K562 (cell line): ENCODE data around the gene WDR47. TPM values are rescaled to one million over a fixed set of nuclear protein-coding genes. Genes with fewer than 3 reads are reported as not detected.
A peak's percentile ranks its signal among the peaks of the same experiment; 100 is the strongest.

ENCODE experiments used
- BMI1 ChIP-seq: fragments of 150-350 bp; IDR thresholded peaks from 2 replicates; pipeline ENCODE4 v1.6.1; 2014; ENCODE audit warnings: low read length
- HNRNPH1 ChIP-seq: fragments of 200-400 bp; formaldehyde crosslinking; optimal IDR thresholded peaks from 2 replicates; pipeline ENCODE3; 2017; ENCODE audit warnings: low read depth, mild to moderate bottlenecking, low read length, moderate library complexity
- NR2C2 ChIP-seq, 2 experiments: fragments of 200-800 bp in 1 of 2; sonication (Bioruptor generic) in 1 of 2; sonication (generic) in 1 of 2; formaldehyde crosslinking in 1 of 2; IDR thresholded peaks; 2 replicates each; pipeline versions ENCODE4 v1.6.1 to v1.8.0; 2016 to 2022; ENCODE audit warnings: mild to moderate bottlenecking in 1 of 2, missing compliant biosample characterization in 1 of 2, missing genetic modification characterization in 1 of 2, missing genetic modification reagents in 1 of 2
- RNF2 ChIP-seq: sonication (generic); IDR thresholded peaks from 2 replicates; pipeline ENCODE4 v1.6.1; 2016
- SMARCA5 ChIP-seq: fragments of 450-650 bp; IDR thresholded peaks from 2 replicates; pipeline ENCODE4 v1.6.1; 2016
- ZBTB49 ChIP-seq: sonication (generic); formaldehyde crosslinking; IDR thresholded peaks from 2 replicates; pipeline ENCODE4 v1.8.0; 2022; ENCODE audit warnings: missing genetic modification reagents, mild to moderate bottlenecking, borderline replicate concordance
- ZMIZ1 ChIP-seq, 2 experiments: fragments of 150-350 bp in 1 of 2; IDR thresholded peaks; 2 replicates each; pipeline ENCODE4 v1.6.1; 2012 to 2016; ENCODE audit warnings: low read depth in 2 of 2, low read length in 2 of 2, mild to moderate bottlenecking in 1 of 2, moderate library complexity in 1 of 2
- ZNF445 ChIP-seq: fragments of 250-450 bp; sonication (Bioruptor Pico); IDR thresholded peaks from 2 replicates; pipeline ENCODE4 v1.4.0; 2020; ENCODE audit warnings: low read depth, mild to moderate bottlenecking, moderate library complexity
- polyA plus RNA-seq, 8 experiments: library from polyadenylated mRNA; depleted of rRNA in 4 of 8; stranded (reverse) in 5 of 8; unstranded in 3 of 8; fragments of >200 nt; fragmentation: Nextera tagmentation in 2 of 8; fragmentation: Illumina TruSeq in 1 of 8; extraction: Ambion mirVana in 2 of 8; extraction: Trizol in 1 of 8; gene quantifications; 2 replicates each; pipeline versions ENCODE4 v1.2.1 to v1.2.3, GENCODE V29; 2011 to 2014; ENCODE audit warnings: inconsistent platforms in 1 of 8, missing spikeins in 1 of 8
- total RNA-seq, 7 experiments: library from RNA; depleted of rRNA in 6 of 7; stranded (reverse); fragments of >200 nt in 6 of 7; fragmentation: Illumina TruSeq in 2 of 7; extraction: Trizol in 2 of 7; gene quantifications; 2 replicates each; pipeline versions ENCODE4 v1.2.1 to v1.2.3, GENCODE V29; 2011 to 2021; ENCODE audit warnings: low replicate concordance in 1 of 7
- TF ChIP-seq, protein P1 (sequence below): sonication (generic); formaldehyde crosslinking; IDR thresholded peaks from 2 replicates; pipeline ENCODE4 v1.9.0; 2022; ENCODE audit warnings: mild to moderate bottlenecking, missing genetic modification reagents

Gene WDR47
- total and polyA plus RNA-seq, 9 of the 15 experiments (the other 6 are each of a cell fraction or from before 2014, with no cell fraction given), result 1.3 to 10.1 (median 4.9) TPM

DNA sequence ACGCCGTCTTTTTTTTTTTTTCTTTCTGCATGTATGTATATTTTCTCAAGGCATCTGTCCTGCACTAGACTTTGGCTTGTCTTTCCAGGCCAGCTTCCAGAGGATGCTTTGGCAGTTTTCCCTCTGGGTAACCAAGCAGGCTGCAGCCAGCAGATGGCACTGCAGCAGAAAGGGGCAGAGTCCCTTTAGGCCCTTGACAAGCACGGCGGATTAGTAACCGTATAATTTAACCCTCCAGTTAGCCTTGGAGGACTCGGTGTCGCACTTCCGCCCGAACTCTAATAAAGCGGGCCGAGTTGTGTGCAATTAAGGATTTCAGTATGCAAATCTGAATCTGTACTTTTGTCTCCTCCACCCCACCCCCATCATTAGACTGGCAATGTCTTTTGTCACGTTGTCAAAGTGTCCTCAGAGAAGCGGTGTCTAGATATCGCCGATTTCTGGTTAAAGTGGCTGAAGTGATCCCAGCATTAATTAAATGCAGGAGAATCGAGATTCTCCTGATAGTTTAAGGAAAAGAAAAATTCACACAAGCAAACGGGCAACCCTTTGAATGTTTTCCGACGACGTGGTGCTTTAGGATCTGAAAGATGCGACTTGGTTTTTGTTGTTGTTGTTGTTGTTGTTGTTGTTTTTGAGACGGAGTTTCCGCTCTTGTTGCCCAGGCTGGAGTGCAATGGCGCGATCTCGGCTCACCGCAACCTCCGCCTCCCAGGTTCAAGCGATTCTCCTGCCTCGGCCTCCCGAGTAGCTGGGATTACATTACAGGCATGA is 47.5 kb upstream of the WDR47 start (continued):
- no peak for TF ChIP-seq ZBTB49 (CRISPR knock-in tag)
- TF ChIP-seq, protein P1, sequence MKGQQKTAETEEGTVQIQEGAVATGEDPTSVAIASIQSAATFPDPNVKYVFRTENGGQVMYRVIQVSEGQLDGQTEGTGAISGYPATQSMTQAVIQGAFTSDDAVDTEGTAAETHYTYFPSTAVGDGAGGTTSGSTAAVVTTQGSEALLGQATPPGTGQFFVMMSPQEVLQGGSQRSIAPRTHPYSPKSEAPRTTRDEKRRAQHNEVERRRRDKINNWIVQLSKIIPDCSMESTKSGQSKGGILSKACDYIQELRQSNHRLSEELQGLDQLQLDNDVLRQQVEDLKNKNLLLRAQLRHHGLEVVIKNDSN (CRISPR knock-in tag), result no peak
- TF ChIP-seq HNRNPH1, result no peak
- TF ChIP-seq ZNF445 (CRISPR knock-in tag), result no peak
- TF ChIP-seq BMI1, result 0 out of 2 replicates have a peak, but pooled peaks have one; percentile 30
- TF ChIP-seq ZMIZ1 (IDR thresholded peaks at IDR 0.05; ENCODE audit: low read depth in 2 of 2, low read length in 2 of 2), result peak in 1 of 2 experiments; percentile 35; a peak in 1 of 4 replicates
- TF ChIP-seq NR2C2 (CRISPR knock-in tag; IDR thresholded peaks at IDR 0.05), result no peak
- TF ChIP-seq NR2C2 (tag; IDR thresholded peaks at IDR 0.05), result no peak
- TF ChIP-seq SMARCA5, result no peak
- TF ChIP-seq RNF2, result no peak
